Cardiac septum (tissue), 1 donor: ENCODE results near the gene NAP1L4. TPM values are rescaled to one million over a fixed set of nuclear protein-coding genes. Genes with fewer than 3 reads are reported as not detected.

Source experiments
- DNase-seq: peaks from one replicate; pipeline ENCODE4 v3.0.0-alpha.2; 2020; ENCODE audit warnings: low spot score
- intact Hi-C: fragments of 100-400 bp; cut with DNase I; formaldehyde crosslinking; loops from one replicate; pipeline ENCODE4 v1.14.0; 2022
- long read RNA-seq: library from polyadenylated mRNA; unstranded; transcript quantifications from one replicate; pipeline ENCODE4 v2.0.0, GENCODE V29; 2021
- total RNA-seq: library from RNA; stranded (reverse); fragmentation: NEBNext Ultra II Directional; extraction: Animal tissue kit (Norgen Biotek cat#: 25700); gene quantifications from one replicate; pipeline ENCODE4 v1.2.1, GENCODE V29; 2021
- donor health status: DM: no; HTN: no; CAD: no.

Gene NAP1L4, protein sequence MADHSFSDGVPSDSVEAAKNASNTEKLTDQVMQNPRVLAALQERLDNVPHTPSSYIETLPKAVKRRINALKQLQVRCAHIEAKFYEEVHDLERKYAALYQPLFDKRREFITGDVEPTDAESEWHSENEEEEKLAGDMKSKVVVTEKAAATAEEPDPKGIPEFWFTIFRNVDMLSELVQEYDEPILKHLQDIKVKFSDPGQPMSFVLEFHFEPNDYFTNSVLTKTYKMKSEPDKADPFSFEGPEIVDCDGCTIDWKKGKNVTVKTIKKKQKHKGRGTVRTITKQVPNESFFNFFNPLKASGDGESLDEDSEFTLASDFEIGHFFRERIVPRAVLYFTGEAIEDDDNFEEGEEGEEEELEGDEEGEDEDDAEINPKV
- 189 TPM for total RNA-seq
- long read RNA-seq, transcript NAP1L4-222 (15 exons, 2,479 nt): major isoform, 159 of 411 reads
- long read RNA-seq, transcript NAP1L4-201 (16 exons, 2,511 nt): minor isoform, 75 of 411 reads
- long read RNA-seq, partial matches to known transcripts: 21 of 411 reads
- long read RNA-seq, other reads (novel, unspliced or antisense): 154 of 411 reads

DNA sequence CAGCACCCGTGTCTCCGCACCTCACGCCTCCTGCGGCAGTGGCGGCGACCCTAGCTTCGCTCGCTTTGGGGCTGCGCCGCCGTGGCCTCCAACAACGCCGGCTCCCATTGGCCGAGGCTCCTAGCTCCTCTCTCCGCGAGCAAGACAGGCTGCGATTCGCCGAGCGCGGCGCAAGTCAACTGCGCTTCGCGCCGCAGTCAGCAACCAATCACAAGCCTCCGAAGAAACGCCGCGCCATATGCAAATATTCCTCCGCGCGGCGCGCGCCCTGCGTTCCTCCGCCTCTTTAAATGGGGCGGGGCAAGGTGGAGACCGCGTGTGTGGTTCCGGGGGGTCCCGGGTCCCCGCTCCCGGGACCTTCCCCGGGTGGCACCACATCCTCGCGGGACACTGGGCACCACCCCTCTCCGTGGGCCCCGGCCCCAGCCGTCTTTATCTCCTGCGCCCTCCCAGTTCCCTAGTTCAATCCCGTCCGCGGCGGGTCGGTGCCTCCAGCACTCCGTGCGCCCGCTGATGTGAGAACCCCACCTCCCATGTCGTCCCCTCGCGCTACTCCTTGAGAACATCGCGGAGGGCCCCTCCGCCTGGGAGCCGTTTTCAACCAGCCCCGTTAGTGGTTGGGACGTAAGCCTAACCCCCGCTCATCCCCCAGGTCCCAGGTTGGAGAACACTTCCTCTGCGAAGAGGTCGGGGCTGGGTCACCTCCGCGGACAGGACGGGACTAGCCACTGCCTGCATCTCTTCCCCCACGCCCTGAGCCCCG is at the start of gene NAP1L4:
TSS of gene NAP1L4 (minus strand) at position 96 of the 763 bp plus-strand sequence. CDS start 13,109 bp downstream, outside the sequence.
- intact Hi-C loops: no loop called here

DNA sequence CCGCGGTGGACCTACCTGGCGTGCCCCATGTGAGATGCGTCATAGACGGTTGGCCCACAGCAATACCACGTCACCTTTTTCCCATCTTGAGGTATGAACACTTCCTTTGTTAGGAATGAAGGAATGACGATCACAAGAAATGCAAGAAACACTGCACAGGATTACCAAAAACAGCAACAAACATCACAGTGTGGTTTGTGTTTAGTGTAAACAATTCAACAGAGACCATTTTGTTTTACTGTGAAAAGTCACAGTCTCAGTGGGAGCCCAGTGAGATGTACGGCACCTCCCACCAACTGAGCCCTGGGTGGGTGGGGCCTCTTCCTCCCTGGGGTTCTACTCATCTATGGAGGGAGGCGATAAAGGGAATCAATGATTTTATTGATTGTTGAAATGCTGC is 48.8 kb upstream of the NAP1L4 start:
- intact Hi-C loops: no loop called here
- DNase-seq: no peak

More for the DNA sequence above, at the start of gene NAP1L4:
- peak; percentile 99 for DNase-seq

DNA sequence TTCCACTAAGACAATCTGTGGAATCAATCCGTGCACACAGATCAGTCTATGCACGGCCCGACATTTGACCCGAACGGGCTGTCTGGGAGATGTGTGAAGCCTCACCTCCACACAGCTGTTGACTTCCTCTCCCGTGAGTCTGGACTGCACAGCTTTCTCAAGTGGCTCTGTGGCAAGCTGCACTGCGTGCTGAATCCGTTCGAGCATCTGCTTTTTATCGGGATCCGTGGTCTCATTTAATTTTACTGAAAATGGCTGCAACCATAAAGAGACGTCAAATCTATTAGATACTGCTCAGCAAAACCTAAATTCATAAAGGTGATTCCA is 45.8 kb upstream of the NAP1L4 start:
- intact Hi-C loops: loop anchor here (1.0 to 2.0 kb wide), 2 partner anchors 53 to 181 kb away; partner anchors contain the start of gene MRGPRG
- no peak for DNase-seq

DNA sequence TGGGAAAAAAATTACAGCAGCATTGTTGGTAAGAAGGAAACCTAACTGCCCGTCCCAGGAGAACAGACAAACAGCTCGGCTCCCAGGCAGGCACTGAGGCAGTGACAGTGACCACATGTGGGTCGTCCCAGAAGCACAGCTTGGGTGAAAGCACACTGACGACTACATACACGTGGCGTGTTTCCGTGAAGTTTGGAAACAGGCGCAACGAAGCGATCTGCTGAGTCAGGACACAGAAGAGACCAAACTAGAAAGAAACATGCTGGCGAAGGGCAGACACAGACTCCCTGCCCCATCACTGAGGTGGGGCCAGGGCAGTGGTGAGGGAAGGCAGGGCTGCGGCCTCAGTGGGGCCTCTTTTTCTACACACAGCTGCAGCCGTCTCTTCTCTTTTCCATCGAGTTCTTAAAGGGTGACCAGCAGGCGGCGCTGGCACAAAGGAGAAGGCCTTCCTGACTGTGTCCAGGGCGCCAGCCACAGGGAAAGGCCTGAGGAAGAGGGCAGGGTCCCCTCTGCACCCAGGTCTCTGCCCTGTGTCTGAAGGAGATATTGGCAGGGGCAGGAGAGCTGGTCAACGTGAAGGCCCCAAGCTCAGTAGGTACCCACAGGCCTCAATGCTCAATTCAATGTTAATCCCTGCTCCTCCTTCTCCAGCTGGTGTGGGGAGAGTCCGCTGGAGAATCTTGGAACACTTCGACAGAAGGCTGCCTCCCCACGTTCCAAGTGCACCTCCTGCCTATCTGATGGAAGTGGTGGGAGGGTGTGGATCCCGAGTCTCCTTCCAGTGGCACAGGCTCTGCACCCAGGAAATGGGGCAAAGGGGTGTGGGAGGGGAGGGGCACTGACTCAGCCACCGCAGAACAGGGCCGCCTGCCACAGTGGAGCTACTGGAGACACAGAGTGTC is 45.2 kb upstream of the NAP1L4 start:
- intact Hi-C loops: loop anchor here (1.0 to 2.0 kb wide), 2 partner anchors 54 to 182 kb away; partner anchors contain the start of gene MRGPRG
- DNase-seq: peak; percentile 89

DNA sequence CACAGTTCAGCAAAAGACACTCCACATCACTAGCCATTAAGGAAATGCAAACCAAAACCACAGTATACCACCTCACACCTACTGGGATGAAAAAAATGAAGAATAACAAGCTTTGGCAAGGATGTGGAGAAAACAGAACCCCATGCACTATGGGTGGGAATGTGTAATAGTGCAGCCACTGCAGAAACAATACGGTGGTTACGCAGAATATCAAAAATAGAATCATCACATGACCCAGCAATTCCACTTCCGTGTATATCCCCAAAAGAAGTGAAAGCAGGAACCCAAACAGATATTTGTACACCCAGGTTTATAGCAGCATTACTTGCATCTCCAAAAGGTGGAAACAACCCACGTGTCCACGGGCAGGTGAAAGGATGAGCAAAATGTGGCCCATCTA is 44.3 kb upstream of the NAP1L4 start:
- intact Hi-C loops: loop anchor here (2.0 kb wide), 1 partner anchor 182 kb away; the partner anchor contains the start of gene MRGPRG
- DNase-seq: no peak

DNA sequence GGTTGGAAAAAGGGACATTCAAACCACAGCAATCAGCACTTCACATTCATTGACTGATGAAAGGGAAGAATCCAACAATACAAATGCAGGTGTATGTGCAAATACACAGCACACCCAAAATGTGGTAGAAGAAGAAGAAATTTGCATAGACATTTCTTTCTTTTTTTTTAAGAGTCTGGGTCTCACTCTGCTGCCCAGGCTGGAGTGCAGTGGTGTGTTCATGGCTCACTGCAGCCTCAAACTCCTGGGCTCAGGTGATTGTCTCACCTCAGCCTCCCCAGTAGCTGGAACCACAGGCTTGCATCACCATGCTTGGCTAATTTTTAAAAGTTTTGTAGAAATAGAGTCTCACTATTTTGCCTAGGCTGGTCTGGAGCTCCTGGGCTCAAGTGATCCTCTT is 43.2 kb upstream of the NAP1L4 start:
- intact Hi-C loops: no loop called here
- DNase-seq: no peak

DNA sequence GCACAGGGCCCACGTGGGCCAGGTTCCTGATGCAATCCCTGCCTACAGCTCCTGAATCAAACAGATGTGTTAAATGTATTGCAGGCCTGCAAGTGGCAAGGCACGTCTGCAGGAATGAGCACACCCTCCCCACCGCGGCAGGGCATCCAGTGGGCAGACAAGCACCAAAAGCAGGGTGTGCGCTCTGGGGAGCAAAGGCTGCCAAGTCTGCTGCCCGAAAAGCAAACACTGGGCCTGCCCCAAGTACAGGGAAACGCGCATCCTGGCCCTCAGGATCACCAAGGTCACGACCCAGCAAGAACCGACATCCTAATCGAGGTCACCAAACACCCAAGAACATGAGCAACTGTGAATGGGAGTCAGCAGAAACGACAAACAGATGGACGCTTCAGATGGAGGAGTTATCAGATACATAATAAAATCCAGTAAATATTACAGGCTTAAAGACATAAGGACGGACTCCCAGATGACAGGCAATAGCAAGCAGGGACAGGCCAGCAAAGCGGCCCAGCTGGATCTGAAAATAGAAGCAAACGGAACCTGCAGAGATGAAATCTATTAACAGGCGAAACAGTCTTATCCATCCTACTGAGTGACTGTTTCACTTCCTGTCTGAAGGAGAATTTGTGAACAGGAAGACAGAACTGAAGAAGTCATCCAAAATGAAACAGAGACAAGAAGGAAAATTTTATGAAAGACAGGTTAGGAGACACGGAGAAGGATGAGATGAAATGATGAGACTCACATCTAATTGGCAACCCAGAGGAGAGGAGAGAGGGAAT is 38.4 kb upstream of the NAP1L4 start:
- intact Hi-C loops: no loop called here
- DNase-seq: no peak

DNA sequence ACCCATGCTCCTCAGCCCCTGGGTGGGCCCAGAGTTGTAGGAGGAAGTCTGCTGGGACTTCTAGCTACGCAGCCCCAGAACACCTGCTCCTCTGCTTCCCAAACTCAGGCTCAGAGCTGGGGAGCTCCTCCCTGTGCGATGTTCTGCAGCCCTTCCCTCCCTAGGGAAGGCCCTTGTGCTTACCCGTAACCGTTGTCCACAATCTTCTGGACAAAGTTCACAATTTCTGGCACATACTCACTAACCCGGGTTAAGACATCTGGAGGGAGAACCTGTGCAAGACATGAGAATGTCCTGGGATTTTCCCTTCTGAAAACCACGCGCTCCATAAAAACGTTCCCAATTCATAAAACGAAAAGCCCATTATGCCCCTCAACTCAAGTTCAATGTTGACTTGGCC is 36.7 kb upstream of the NAP1L4 start:
- intact Hi-C loops: no loop called here
- no peak for DNase-seq

DNA sequence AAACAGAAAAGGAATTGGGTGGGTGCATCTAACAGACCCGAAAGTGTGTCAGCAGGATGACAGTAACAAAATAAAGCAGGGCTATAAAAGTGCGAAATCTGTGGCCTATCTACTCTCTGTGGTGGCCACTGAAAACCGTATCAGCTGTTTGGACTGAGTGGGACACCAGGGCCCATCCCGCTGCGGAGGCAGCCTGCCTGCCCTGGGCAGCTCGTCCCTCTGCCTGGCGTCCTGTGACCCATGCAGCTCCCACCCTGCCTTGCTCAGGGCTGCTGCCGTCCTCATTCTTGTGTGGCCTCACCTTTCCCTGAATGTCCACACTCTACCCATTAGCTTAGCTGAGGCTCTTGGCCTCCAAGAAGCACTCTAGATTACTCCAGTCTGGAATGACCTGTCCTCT is 34.7 kb upstream of the NAP1L4 start:
- intact Hi-C loops: no loop called here
- DNase-seq: no peak

DNA sequence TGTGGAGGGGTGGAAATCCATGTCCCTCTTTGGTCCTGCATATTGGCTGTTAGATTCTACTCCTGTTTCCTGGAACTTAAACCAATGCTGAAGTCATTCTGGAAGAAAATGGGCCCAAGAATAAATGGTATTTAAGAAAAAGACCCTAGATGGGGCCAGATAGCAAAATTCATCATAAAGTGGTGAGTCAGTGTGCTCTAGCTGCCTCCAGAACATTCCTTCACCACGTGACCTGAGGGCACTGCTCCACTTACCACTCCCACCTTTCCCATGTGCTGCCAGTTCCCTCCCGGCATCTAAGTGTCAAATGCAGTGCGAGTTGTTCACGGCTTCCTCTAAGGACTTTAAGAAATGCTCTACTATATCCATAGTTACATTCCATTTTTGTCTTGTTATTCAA is 30.9 kb upstream of the NAP1L4 start:
- intact Hi-C loops: no loop called here
- no peak for DNase-seq

DNA sequence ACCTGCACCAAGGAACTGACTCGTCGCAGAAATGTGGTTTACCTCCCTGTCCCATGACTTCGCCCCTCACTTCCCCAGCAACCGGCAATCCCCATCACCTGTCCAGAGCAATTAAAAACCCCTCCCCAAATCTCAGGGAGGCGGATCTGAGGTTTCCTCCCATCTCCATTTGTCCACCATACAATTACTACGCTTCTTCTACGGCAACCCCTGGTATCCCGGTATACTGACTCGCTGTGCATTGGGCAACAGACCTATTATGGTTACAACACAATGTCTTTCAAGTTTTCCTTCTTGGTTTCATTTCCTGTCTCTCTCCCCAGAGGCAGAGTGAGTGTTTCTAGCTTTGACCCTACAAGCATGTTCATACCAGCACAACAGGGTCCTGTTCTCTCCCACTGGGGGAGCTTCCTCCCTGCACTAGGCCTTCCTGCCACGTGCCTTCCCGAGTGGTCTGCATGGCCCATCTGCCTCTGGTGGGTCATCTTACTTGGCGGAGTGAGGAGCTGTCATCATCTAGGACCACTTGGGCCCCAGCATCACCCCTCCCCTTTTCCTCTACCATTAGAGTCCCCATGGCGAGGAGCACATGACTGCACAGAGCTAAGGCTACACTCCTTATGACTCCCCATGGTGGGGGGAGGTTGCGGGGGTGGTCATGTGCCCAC is 30.3 kb upstream of the NAP1L4 start:
- intact Hi-C loops: no loop called here
- DNase-seq: no peak

DNA sequence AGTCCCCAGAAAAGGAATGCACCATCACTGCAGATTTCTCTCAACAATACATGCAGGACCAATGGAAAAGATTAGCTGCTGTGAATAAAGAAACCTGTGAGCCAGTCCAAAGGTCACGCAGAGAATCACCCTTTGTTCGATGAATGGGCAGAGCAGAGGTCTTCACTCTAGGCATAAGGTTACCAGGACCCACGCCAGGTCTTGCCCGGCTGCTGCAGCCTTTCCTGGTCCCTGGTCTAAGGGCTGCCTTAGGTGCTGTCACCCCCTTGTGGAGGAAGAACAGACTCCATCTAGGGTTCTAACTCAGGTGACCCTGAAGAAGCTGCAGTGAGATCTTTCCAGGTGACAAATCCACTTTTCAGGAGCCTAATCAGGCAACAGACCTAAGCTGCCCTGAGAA is 29.0 kb upstream of the NAP1L4 start:
- intact Hi-C loops: no loop called here
- no peak for DNase-seq

DNA sequence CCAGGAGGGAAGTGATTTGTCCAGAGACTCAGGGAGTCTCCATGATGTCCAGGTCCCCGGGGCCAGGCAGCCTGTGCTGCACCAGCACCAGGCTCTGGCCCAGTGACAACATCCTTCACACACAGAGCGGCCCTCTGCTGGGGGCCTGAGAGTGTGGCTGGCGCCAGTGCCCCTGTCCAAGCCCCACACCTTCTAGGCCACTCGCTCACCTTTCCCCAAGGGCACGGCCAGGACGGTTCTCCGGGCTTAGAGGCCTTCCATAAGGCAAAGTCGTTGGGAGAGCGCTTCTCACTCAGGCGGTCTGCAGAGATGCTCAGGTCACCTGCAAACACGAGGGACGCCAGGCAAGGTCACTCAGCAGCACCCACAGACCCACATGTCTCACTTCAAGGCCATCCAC is 27.9 kb upstream of the NAP1L4 start:
- no peak for DNase-seq
- intact Hi-C loops: loop anchor here (1.0 kb wide), 1 partner anchor 44 kb away; no protein-coding TSS in a partner anchor

DNA sequence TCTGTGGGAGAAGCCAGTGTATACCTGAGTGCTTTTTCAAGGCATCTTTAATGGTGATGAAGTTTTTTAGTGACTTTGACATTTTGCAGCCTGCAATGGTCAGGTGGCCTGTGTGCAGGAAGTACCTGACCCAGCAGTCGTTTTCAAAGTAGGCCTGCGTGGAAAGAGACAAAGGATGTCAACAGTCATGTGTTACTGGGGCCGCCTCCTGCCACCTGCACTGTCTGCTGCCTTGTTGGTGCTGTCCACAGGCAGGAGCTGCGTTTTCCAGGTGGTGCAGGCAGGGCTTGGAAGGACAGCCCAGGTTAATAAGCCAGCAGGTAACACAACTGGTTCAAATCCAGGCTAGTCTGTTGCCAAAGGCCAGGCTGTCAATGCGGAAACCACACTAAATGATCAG is 26.5 kb upstream of the NAP1L4 start:
- intact Hi-C loops: no loop called here

DNA sequence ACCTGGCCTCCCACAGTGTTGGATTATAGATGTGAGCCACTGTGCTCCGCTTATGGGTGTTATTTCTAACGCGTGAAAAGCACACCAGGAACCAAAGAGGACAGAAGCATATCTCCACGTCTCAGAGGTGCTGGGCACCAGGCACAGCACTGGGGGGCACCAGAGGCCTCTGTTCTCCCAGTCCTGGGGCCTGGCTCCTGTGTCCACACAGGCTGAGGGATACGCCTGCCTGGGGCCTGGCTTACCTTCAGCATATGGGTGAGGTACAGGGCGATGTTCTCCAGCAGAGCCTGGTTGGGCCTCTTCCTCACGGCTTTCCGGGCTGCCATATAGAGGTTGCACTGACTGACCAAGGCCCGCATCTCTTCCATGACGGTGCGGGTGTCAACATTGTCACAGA is 24.7 kb upstream of the NAP1L4 start:
- DNase-seq: no peak
- intact Hi-C loops: no loop called here

More for the DNA sequence above, 26.5 kb upstream of the NAP1L4 start:
- no peak for DNase-seq

DNA sequence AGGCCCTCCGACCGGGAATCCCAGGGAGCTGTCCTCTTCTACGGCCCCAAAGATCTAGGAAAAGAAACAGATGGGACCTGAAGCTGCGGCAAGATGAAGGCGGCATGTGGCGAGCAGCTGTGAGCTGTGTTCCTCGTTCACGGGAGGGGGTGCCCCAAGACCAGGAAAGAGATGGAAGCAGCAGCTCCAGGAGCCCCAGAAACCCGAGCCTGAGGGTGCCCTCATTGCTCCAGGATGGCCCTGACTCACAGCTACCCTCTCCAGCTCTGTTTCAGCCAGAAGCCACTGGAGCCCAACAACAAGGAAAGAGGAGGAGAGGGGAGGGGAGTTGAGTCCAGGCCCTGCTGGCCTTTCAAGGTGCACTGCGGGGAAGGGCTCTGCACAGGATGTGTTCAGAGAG is 23.7 kb upstream of the NAP1L4 start:
- intact Hi-C loops: no loop called here
- DNase-seq: no peak

DNA sequence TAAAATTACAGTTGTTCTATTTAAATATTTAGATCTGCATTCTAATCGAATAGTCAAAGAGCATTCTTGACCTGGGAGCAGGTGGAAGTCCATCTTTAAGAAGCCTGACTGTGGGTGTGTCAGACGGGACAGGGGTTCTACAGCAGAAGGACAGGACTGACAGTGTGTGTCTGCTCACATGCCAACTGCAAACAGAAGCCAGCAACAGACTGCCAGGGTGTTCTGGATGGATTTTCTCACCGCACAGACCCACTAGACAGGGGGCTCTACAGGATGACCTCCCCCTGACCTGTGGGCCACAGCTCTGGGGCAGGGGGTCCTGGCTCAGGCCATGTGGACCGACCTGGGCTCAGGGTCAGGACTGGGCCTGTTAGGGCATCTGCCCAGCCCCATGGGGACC is 22.8 kb upstream of the NAP1L4 start:
- DNase-seq: no peak
- intact Hi-C loops: no loop called here
